H9 (cell line): ENCODE results near the gene ITCH. TPM values are rescaled to one million over a fixed set of nuclear protein-coding genes. Genes with fewer than 3 reads are reported as not detected.

Source experiments
- DNase-seq: peaks from one replicate; pipeline ENCODE4 v3.0.0-alpha.2; 2017
- H2AFZ ChIP-seq: one replicate; pipeline ENCODE4 v1.6.1; 2013; ENCODE audit warnings: mild to moderate bottlenecking, low read length, control low read depth, moderate library complexity
- H2AK5ac ChIP-seq: 2 replicates; pipeline ENCODE4 v1.6.1; 2013; ENCODE audit warnings: low read length, control low read depth, mixed read lengths; ENCODE audit not compliant: insufficient read length
- H2BK120ac ChIP-seq: one replicate; pipeline ENCODE4 v1.6.1; 2013; ENCODE audit warnings: low read depth, mild to moderate bottlenecking, low read length, control low read depth, inconsistent platforms; ENCODE audit not compliant: poor library complexity, severe bottlenecking
- H2BK12ac ChIP-seq: 2 replicates; pipeline ENCODE4 v1.6.1; 2013; ENCODE audit warnings: low read length, control low read depth, mixed read lengths, low read depth; ENCODE audit not compliant: insufficient read length
- H2BK15ac ChIP-seq: 2 replicates; pipeline ENCODE4 v1.6.1; 2013; ENCODE audit warnings: low read depth, low read length, control low read depth
- H2BK20ac ChIP-seq: one replicate; pipeline ENCODE4 v1.6.1; 2013; ENCODE audit warnings: low read depth, mild to moderate bottlenecking, low read length, control low read depth, inconsistent platforms; ENCODE audit not compliant: poor library complexity, severe bottlenecking
- H2BK5ac ChIP-seq: 2 replicates; pipeline ENCODE4 v1.6.1; 2013; ENCODE audit warnings: low read length, control low read depth, mixed read lengths; ENCODE audit not compliant: insufficient read length
- H3K14ac ChIP-seq: 2 replicates; pipeline ENCODE4 v1.6.1; 2013; ENCODE audit warnings: low read length, control low read depth; ENCODE audit not compliant: insufficient read depth
- H3K18ac ChIP-seq: 2 replicates; pipeline ENCODE4 v1.6.1; 2013; ENCODE audit warnings: low read depth, mild to moderate bottlenecking, mixed read lengths, low read length, control low read depth; ENCODE audit not compliant: insufficient read length
- H3K23ac ChIP-seq: 2 replicates; pipeline ENCODE4 v1.6.1; 2013; ENCODE audit warnings: low read length, control low read depth, mixed read lengths, low read depth; ENCODE audit not compliant: insufficient read length
- H3K23me2 ChIP-seq: 2 replicates; pipeline ENCODE4 v1.6.1; 2013; ENCODE audit warnings: low read depth, mild to moderate bottlenecking, mixed read lengths, low read length, control low read depth; ENCODE audit not compliant: insufficient read length, poor library complexity, severe bottlenecking
- H3K27ac ChIP-seq: 2 replicates; pipeline ENCODE4 v1.5.1; 2013; ENCODE audit warnings: low read length, control low read depth, mixed read lengths, low read depth; ENCODE audit not compliant: insufficient read length
- H3K27me3 ChIP-seq: 2 replicates; pipeline ENCODE4 v1.6.1; 2013; ENCODE audit warnings: low read length, control low read depth, inconsistent platforms; ENCODE audit not compliant: insufficient read depth
- H3K4ac ChIP-seq: 2 replicates; pipeline ENCODE4 v1.6.1; 2013; ENCODE audit warnings: low read depth, mild to moderate bottlenecking, control low read depth, inconsistent platforms, low read length, moderate library complexity
- H3K4me1 ChIP-seq: 2 replicates; pipeline ENCODE4 v1.6.1; 2013; ENCODE audit warnings: low read length, control low read depth, inconsistent platforms; ENCODE audit not compliant: insufficient read depth
- H3K4me2 ChIP-seq: 2 replicates; pipeline ENCODE4 v1.6.1; 2013; ENCODE audit warnings: low read length, control low read depth, mixed read lengths; ENCODE audit not compliant: insufficient read length, insufficient read depth
- H3K56ac ChIP-seq: 2 replicates; pipeline ENCODE4 v1.6.1; 2013; ENCODE audit warnings: low read depth, mild to moderate bottlenecking, mixed read lengths, low read length, control low read depth; ENCODE audit not compliant: insufficient read length
- H3K79me1 ChIP-seq: 2 replicates; pipeline ENCODE4 v1.6.1; 2013; ENCODE audit warnings: low read depth, mild to moderate bottlenecking, moderate library complexity, low read length, control low read depth, inconsistent platforms; ENCODE audit not compliant: insufficient read depth, poor library complexity, severe bottlenecking
- H3K79me2 ChIP-seq: 2 replicates; pipeline ENCODE4 v1.6.1; 2013; ENCODE audit warnings: low read length, control low read depth, inconsistent platforms; ENCODE audit not compliant: insufficient read depth
- H3K9ac ChIP-seq: 2 replicates; pipeline ENCODE4 v1.6.1; 2013; ENCODE audit warnings: low read length, control low read depth, mixed read lengths; ENCODE audit not compliant: insufficient read length; ENCODE audit errors: extremely low read depth
- H3K9me3 ChIP-seq: one replicate; pipeline ENCODE4 v1.6.1; 2013; ENCODE audit warnings: low read depth, low read length, inconsistent platforms; ENCODE audit not compliant: control insufficient read depth
- H3T11ph ChIP-seq: one replicate; pipeline ENCODE4 v1.6.1; 2013; ENCODE audit warnings: mild to moderate bottlenecking, low read length, control low read depth, inconsistent platforms
- H4K20me1 ChIP-seq: one replicate; pipeline ENCODE4 v1.6.1; 2013; ENCODE audit not compliant: control insufficient read depth, insufficient read length, insufficient read depth
- H4K5ac ChIP-seq: 2 replicates; pipeline ENCODE4 v1.6.1; 2013; ENCODE audit warnings: low read depth, mild to moderate bottlenecking, mixed read lengths, low read length, control low read depth; ENCODE audit not compliant: insufficient read length
- H4K8ac ChIP-seq: replicated peaks from 2 replicates; pipeline ENCODE4 v1.6.1; 2013; ENCODE audit warnings: low read length, control low read depth, mixed read lengths, low read depth; ENCODE audit not compliant: insufficient read length
- H4K91ac ChIP-seq: 2 replicates; pipeline ENCODE4 v1.6.1; 2013; ENCODE audit warnings: low read depth, mild to moderate bottlenecking, moderate library complexity, mixed read lengths, low read length, control low read depth; ENCODE audit not compliant: insufficient read length
- H3K27ac Mint-ChIP-seq, 3 experiments: 2 replicates in 2 of 3; 3 replicates in 1 of 3; pipeline ENCODE4 v1.8.0; 2020 to 2021; ENCODE audit warnings: mixed read lengths in 3 of 3, mild to moderate bottlenecking in 1 of 3, moderate library complexity in 1 of 3
- H3K27me3 Mint-ChIP-seq: 2 replicates; pipeline ENCODE4 v1.8.0; 2021; ENCODE audit warnings: low read depth, mild to moderate bottlenecking, moderate library complexity, mixed read lengths
- H3K36me3 Mint-ChIP-seq, 3 experiments: 2 replicates in 2 of 3; 3 replicates in 1 of 3; pipeline ENCODE4 v1.8.0; 2020 to 2021; ENCODE audit warnings: low read depth in 3 of 3, mixed read lengths in 3 of 3; ENCODE audit not compliant: insufficient read depth in 1 of 3
- H3K4me1 Mint-ChIP-seq, 2 experiments: 2 replicates each; pipeline ENCODE4 v1.8.0; 2020; ENCODE audit warnings: mixed read lengths in 2 of 2
- H3K4me3 Mint-ChIP-seq, 2 experiments: 2 replicates in 1 of 2; 3 replicates in 1 of 2; pipeline ENCODE4 v1.8.0; 2020 to 2021; ENCODE audit warnings: mild to moderate bottlenecking in 2 of 2, mixed read lengths in 2 of 2, moderate library complexity in 1 of 2
- H3K9me3 Mint-ChIP-seq, 2 experiments: 2 replicates in 1 of 2; 3 replicates in 1 of 2; pipeline ENCODE4 v1.8.0; 2020; ENCODE audit warnings: mild to moderate bottlenecking in 2 of 2, mixed read lengths in 2 of 2, moderate library complexity in 1 of 2
- WGBS: extraction: QIAGEN DNeasy Blood & Tissue Kit; methylation state at CpG from one replicate; pipeline ENCODE4 v1.1.7; 2013; ENCODE audit warnings: missing lambda C conversion rate, low lambda C conversion rate, mixed read lengths; ENCODE audit not compliant: insufficient read length; ENCODE audit errors: extremely low coverage; 5-methylcytosine and 5-hydroxymethylcytosine counted together
- total RNA-seq: library from RNA; stranded (reverse); gene quantifications from 2 replicates; pipeline ENCODE4 v1.2.1, GENCODE V29; 2021
- TF ChIP-seq, protein P1 (sequence below): fragments of 200-600 bp; sonication (generic); conservative IDR thresholded peaks from 3 replicates; pipeline ENCODE4 v1.8.0; 2021; ENCODE audit warnings: antibody characterized with exemption, mild to moderate bottlenecking

The ITCH gene
- total RNA-seq, 1 experiment from 2014 or later, result 55.9 TPM

DNA sequence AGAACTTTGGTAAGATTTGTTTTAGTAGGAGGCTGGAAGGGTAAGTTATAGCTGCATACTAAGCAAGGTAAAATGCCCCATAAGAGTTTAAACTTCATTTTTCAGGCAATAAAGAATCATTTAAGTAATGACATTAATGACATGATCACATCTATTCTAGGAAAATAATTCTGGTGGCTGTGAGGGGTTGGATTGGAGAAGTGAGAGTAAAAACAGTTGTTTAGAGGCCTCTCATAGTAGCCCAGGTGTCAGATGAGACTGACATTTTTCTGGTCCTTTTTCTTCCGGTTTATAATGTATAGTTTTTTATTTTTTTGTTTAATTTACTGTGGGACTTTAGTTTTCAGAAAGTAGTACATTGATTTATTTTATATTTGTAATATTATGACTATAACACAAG lies 40.8 kb downstream of the ITCH start:
- no peaks in the 10 kb centered on the region for H4K20me1 ChIP-seq
- H3K27ac Mint-ChIP-seq, result peak overlapping the region in 2 of 3 experiments; percentile 1 to 72; a peak in 2 of 7 replicates

More for the DNA sequence above, 40.8 kb downstream of the ITCH start:
- Histone ChIP-seq H2BK12ac (no peak overlapping the region), H3K27me3 (no peaks in the 10 kb centered on the region), H3K23ac (no peak overlapping the region), H2BK5ac (no peak overlapping the region), H3K4ac (no peak overlapping the region), H3T11ph (no peak overlapping the region), H2AK5ac (no peak overlapping the region), H2BK15ac (no peak overlapping the region), H3K79me1 (peaks cover 4% of the 10 kb centered on the region), H3K18ac (no peak overlapping the region), H4K5ac (no peak overlapping the region), H3K27ac (no peak overlapping the region), H3K4me1 (no peaks in the 10 kb centered on the region), H3K23me2 (no peaks in the 10 kb centered on the region), H3K56ac (no peak overlapping the region), H2BK20ac (no peak overlapping the region), H3K4me2 (no peak overlapping the region), H3K79me2 (peaks cover 3% of the 10 kb centered on the region; the same call in 1 of the 2 replicates), H3K9me3 (no peaks in the 10 kb centered on the region), H3K14ac (no peak overlapping the region), H2AFZ (no peak overlapping the region), H3K9ac (no peak overlapping the region), H4K8ac (no peak overlapping the region), H2BK120ac (no peak overlapping the region), H4K91ac (no peak overlapping the region)
- Mint-ChIP-seq H3K4me1 (peaks cover 11 to 12% of the 10 kb centered on the region in 2 experiments), H3K4me3 (no peak overlapping the region), H3K27me3 (no peaks in the 10 kb centered on the region), H3K9me3 (no peaks in the 10 kb centered on the region), H3K36me3 (peaks cover 2 to 27% (median 16%) of the 10 kb centered on the region in 3 experiments; a peak in 6 of 7 replicates)
- WGBS, result no CpG with 5 or more reads among the region's 1 CpG
- no peak for DNase-seq
- TF ChIP-seq, protein P1, sequence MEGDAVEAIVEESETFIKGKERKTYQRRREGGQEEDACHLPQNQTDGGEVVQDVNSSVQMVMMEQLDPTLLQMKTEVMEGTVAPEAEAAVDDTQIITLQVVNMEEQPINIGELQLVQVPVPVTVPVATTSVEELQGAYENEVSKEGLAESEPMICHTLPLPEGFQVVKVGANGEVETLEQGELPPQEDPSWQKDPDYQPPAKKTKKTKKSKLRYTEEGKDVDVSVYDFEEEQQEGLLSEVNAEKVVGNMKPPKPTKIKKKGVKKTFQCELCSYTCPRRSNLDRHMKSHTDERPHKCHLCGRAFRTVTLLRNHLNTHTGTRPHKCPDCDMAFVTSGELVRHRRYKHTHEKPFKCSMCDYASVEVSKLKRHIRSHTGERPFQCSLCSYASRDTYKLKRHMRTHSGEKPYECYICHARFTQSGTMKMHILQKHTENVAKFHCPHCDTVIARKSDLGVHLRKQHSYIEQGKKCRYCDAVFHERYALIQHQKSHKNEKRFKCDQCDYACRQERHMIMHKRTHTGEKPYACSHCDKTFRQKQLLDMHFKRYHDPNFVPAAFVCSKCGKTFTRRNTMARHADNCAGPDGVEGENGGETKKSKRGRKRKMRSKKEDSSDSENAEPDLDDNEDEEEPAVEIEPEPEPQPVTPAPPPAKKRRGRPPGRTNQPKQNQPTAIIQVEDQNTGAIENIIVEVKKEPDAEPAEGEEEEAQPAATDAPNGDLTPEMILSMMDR, result no peak
